K562 (cell line): ENCODE measurements around the gene AHNAK. TPM values are rescaled to one million over a fixed set of nuclear protein-coding genes. Genes with fewer than 3 reads are reported as not detected.

Experiments used
- ATAC-seq: fragments of 200-7000 bp; cut with Tn5 transposase; 3 replicates; pipeline ENCODE4 v1.9.1; 2020; ENCODE audit warnings: moderate library complexity
- BruUV-seq: library from RNA; stranded (reverse); fragments of 400-500 nt; replicated peaks from 2 replicates; lab custom pipeline; 2021; lab: Mats Ljungman, UMichigan
- CTCF ChIA-PET: fragments of 300-600 bp; formaldehyde crosslinking; extraction: SDS; loops from one replicate; lab custom pipeline; 2021; ENCODE audit warnings: low intra/inter-chr PET ratio; lab: Yijun Ruan, JAX
- POLR2A ChIA-PET: fragments of 300-600, 350-650 bp; sonication (Branson Sonifier 250); formaldehyde crosslinking; extraction: SDS; loops from one replicate; lab custom pipeline; 2021; ENCODE audit warnings: antibody characterized with exemption, inconsistent platforms; lab: Yijun Ruan, JAX
- DNase-seq, 4 experiments: peaks; one replicate each; pipeline versions ENCODE4 v3.0.0 to v3.0.0-alpha.2; 2011 to 2018; ENCODE audit warnings: low spot score in 3 of 4, mixed read lengths in 3 of 4; ENCODE audit errors: extremely low read depth in 1 of 4
- FAIRE-seq: peaks from 2 replicates; lab custom pipeline; 2011; peaks lifted over from hg19 to GRCh38; lab: Jason Lieb, UNC
- H2AFZ ChIP-seq: 2 replicates; pipeline ENCODE4 v1.6.0; 2011; ENCODE audit warnings: low read depth, low read length, control low read depth, inconsistent platforms
- H3K27ac ChIP-seq: fragments of 200-600 bp; 3 replicates; pipeline ENCODE4 v1.8.0; 2011; ENCODE audit warnings: low read depth, mild to moderate bottlenecking, control low read depth, inconsistent platforms, low read length, moderate library complexity, mixed read lengths; ENCODE audit errors: extremely low read depth
- H3K27me3 ChIP-seq, 2 experiments: fragments of 300-600 bp in 1 of 2; 2 replicates in 1 of 2; 3 replicates in 1 of 2; pipeline versions ENCODE4 v1.6.0 to v1.8.0; 2011; ENCODE audit warnings: inconsistent platforms in 2 of 2, low read length in 2 of 2, mild to moderate bottlenecking in 1 of 2, mixed read lengths in 1 of 2, moderate library complexity in 1 of 2; ENCODE audit not compliant: control insufficient read depth in 2 of 2, insufficient read depth in 2 of 2
- H3K36me3 ChIP-seq: fragments of 300-600 bp; 3 replicates; pipeline ENCODE4 v1.8.0; 2011; ENCODE audit warnings: mild to moderate bottlenecking, low read length, inconsistent platforms; ENCODE audit not compliant: control insufficient read depth, insufficient read depth
- H3K4me1 ChIP-seq, 2 experiments: fragments of 200-600 bp in 1 of 2; replicated peaks in 1 of 2; 2 replicates in 1 of 2; 3 replicates in 1 of 2; pipeline versions ENCODE4 v1.5.1 to v1.8.0; 2011; ENCODE audit warnings: inconsistent platforms in 2 of 2, low read length in 2 of 2, mild to moderate bottlenecking in 1 of 2, mixed read lengths in 1 of 2, moderate library complexity in 1 of 2; ENCODE audit not compliant: control insufficient read depth in 2 of 2, insufficient read depth in 2 of 2
- H3K4me2 ChIP-seq: 2 replicates; pipeline ENCODE4 v1.6.1; 2011; ENCODE audit warnings: low read length, control low read depth, inconsistent platforms, mixed read lengths; ENCODE audit not compliant: insufficient read depth
- H3K4me3 ChIP-seq: fragments of 200-600 bp; sonication (generic), shearing (Covaris generic); 2 replicates; pipeline ENCODE4 v1.5.1; 2016; ENCODE audit warnings: control low read depth, inconsistent platforms
- H3K79me2 ChIP-seq: fragments of 200-600 bp; 3 replicates; pipeline ENCODE4 v1.8.0; 2011; ENCODE audit warnings: low read length, inconsistent platforms; ENCODE audit not compliant: control insufficient read depth, insufficient read depth
- H3K9ac ChIP-seq, 2 experiments: 2 replicates each; pipeline versions ENCODE4 v1.6.0 to v1.6.1; 2011; ENCODE audit warnings: low read depth in 2 of 2, low read length in 2 of 2, control low read depth in 1 of 2, inconsistent platforms in 1 of 2, mild to moderate bottlenecking in 1 of 2, mixed read lengths in 1 of 2; ENCODE audit not compliant: insufficient read depth in 1 of 2
- H3K9me1 ChIP-seq: one replicate; pipeline ENCODE4 v1.6.0; 2011; ENCODE audit warnings: inconsistent platforms, mild to moderate bottlenecking, low read length, moderate library complexity; ENCODE audit not compliant: control insufficient read depth, insufficient read depth
- H3K9me3 ChIP-seq: replicated peaks from 2 replicates; pipeline ENCODE4 v1.5.1; 2011; ENCODE audit warnings: low read depth, low read length, inconsistent platforms; ENCODE audit not compliant: control insufficient read depth, insufficient read depth
- H4K20me1 ChIP-seq: replicated peaks from 2 replicates; pipeline ENCODE4 v1.6.1; 2011; ENCODE audit warnings: low read length, inconsistent platforms, mixed read lengths; ENCODE audit not compliant: control insufficient read depth, insufficient read depth
- CHD4 ChIP-seq: fragments of 200-600 bp; sonication (generic); IDR thresholded peaks from 3 replicates; pipeline ENCODE4 v1.6.1; 2012; ENCODE audit warnings: low read depth, mild to moderate bottlenecking, mixed read lengths, low read length, inconsistent platforms; ENCODE audit not compliant: insufficient read depth, insufficient replicate concordance, poor library complexity, severe bottlenecking
- ETV5 ChIP-seq: sonication (generic); formaldehyde crosslinking; IDR thresholded peaks from 2 replicates; pipeline ENCODE4 v1.4.0; 2020; ENCODE audit warnings: low read depth, mild to moderate bottlenecking, missing genetic modification reagents
- MLX ChIP-seq, 2 experiments: fragments of 450-650 bp in 1 of 2; sonication (generic) in 1 of 2; formaldehyde crosslinking; conservative IDR thresholded peaks; 2 replicates each; pipeline versions ENCODE4 v1.4.0 to v1.8.1; 2020 to 2022; ENCODE audit warnings: mild to moderate bottlenecking in 1 of 2, missing genetic modification reagents in 1 of 2
- NONO ChIP-seq, 2 experiments: fragments of 200-400 bp in 1 of 2; fragments of 450-650 bp in 1 of 2; formaldehyde crosslinking in 1 of 2; IDR thresholded peaks; 2 replicates each; pipeline ENCODE4 v1.6.1; 2017; ENCODE audit warnings: low read depth in 2 of 2, mild to moderate bottlenecking in 2 of 2, moderate library complexity in 2 of 2, low read length in 1 of 2
- NR1H2 ChIP-seq: sonication (generic); formaldehyde crosslinking; IDR thresholded peaks from 2 replicates; pipeline ENCODE4 v1.4.0; 2020; ENCODE audit warnings: mild to moderate bottlenecking, missing genetic modification reagents
- NR2C1 ChIP-seq, 2 experiments: fragments of 450-650 bp; IDR thresholded peaks; 2 replicates each; pipeline ENCODE4 v1.6.1; 2017; ENCODE audit warnings: mild to moderate bottlenecking in 2 of 2, antibody characterized with exemption in 1 of 2, inconsistent platforms in 1 of 2, missing compliant biosample characterization in 1 of 2, missing genetic modification characterization in 1 of 2
- PHF8 ChIP-seq: fragments of 200-600 bp; sonication (generic); IDR thresholded peaks from 2 replicates; pipeline ENCODE4 v1.6.1; 2012; ENCODE audit warnings: mixed run types, mild to moderate bottlenecking, inconsistent platforms, low read length, moderate library complexity, borderline replicate concordance
- POLR2AphosphoS5 ChIP-seq: IDR thresholded peaks from 2 replicates; pipeline ENCODE4 v1.6.1; 2011; ENCODE audit warnings: mild to moderate bottlenecking, low read depth, low read length, moderate library complexity; ENCODE audit not compliant: control insufficient read depth, insufficient read depth
- POLR3A ChIP-seq: IDR thresholded peaks from 2 replicates; pipeline ENCODE4 v1.6.1; 2011; ENCODE audit warnings: borderline replicate concordance, mild to moderate bottlenecking, moderate library complexity; ENCODE audit not compliant: insufficient read length, insufficient read depth; ENCODE audit errors: extremely low read depth
- RBM17 ChIP-seq: fragments of 200-400 bp; formaldehyde crosslinking; IDR thresholded peaks from 2 replicates; pipeline ENCODE4 v1.6.1; 2017; ENCODE audit warnings: low read depth, mild to moderate bottlenecking, low read length, borderline replicate concordance
- SP2 ChIP-seq: IDR thresholded peaks from 2 replicates; pipeline ENCODE4 v1.6.1; 2011; ENCODE audit warnings: mild to moderate bottlenecking, low read depth, low read length, moderate library complexity; ENCODE audit not compliant: poor library complexity, severe bottlenecking; ENCODE audit errors: extremely low read depth
- TSHZ1 ChIP-seq: fragments of 250-450 bp; sonication (Bioruptor Pico); IDR thresholded peaks from 2 replicates; pipeline ENCODE4 v1.4.0; 2020; ENCODE audit warnings: mild to moderate bottlenecking, moderate library complexity
- ZNF77 ChIP-seq: fragments of 250-450 bp; sonication (Bioruptor Pico); IDR thresholded peaks from 2 replicates; pipeline ENCODE4 v1.5.0; 2020
- WGBS: fragments of 100-300 bp; shearing (Covaris generic); methylation state at CpG from one replicate; pipeline ENCODE4 v1.1.6; 2016; ENCODE audit warnings: low coverage, mixed read lengths; ENCODE audit not compliant: insufficient coverage; ENCODE audit errors: missing lambda C conversion rate; 5-methylcytosine and 5-hydroxymethylcytosine counted together
- in situ Hi-C: fragments of 300-500 bp; cut with MboI; formaldehyde crosslinking; loops from 4 replicates; pipeline ENCODE4 v1.15.0; 2018; ENCODE audit warnings: inconsistent platforms, mixed read lengths
- intact Hi-C: fragments of 100-400 bp; cut with micrococcal nuclease; formaldehyde crosslinking; loops from 2 replicates; pipeline ENCODE4 v1.14.2; 2022
- polyA plus RNA-seq, 8 experiments: library from polyadenylated mRNA; depleted of rRNA in 4 of 8; stranded (reverse) in 5 of 8; unstranded in 3 of 8; fragments of >200 nt; fragmentation: Nextera tagmentation in 2 of 8; fragmentation: Illumina TruSeq in 1 of 8; extraction: Ambion mirVana in 2 of 8; extraction: Trizol in 1 of 8; gene quantifications; 2 replicates each; pipeline versions ENCODE4 v1.2.1 to v1.2.3, GENCODE V29; 2011 to 2014; ENCODE audit warnings: inconsistent platforms in 1 of 8, missing spikeins in 1 of 8
- total RNA-seq, 7 experiments: library from RNA; depleted of rRNA in 6 of 7; stranded (reverse); fragments of >200 nt in 6 of 7; fragmentation: Illumina TruSeq in 2 of 7; extraction: Trizol in 2 of 7; gene quantifications; 2 replicates each; pipeline versions ENCODE4 v1.2.1 to v1.2.3, GENCODE V29; 2011 to 2021; ENCODE audit warnings: low replicate concordance in 1 of 7

The AHNAK gene
- total and polyA plus RNA-seq, 9 of the 15 experiments (the other 6 are each of a cell fraction or from before 2014, with no cell fraction given): 1.5 to 89.7 (median 45.0) TPM

- Histone ChIP-seq H3K79me2 (peaks cover 52% of the 10 kb centered on the region), H3K9ac (peak within 1 kb of the TSS; percentile 86 to 95), H3K9me1 (no peaks in the 10 kb centered on the region), H3K27ac (peak within 1 kb of the TSS; percentile 90), H4K20me1 (no peaks in the 10 kb centered on the region), H3K4me1 (peaks cover 24 to 25% of the 10 kb centered on the region in 2 experiments), H3K27me3 (no peaks in the 10 kb centered on the region), H3K4me2 (peak within 1 kb of the TSS; percentile 98), H3K36me3 (peaks cover 69% of the 10 kb centered on the region), H2AFZ (peak within 1 kb of the TSS; percentile 89), H3K4me3 (peak within 1 kb of the TSS; percentile 63), H3K9me3 (no peaks in the 10 kb centered on the region)
- FAIRE-seq (peak; percentile 100), ATAC-seq (peak; percentile 91), DNase-seq (peak; percentile 81 to 99 (median 86))
- under 1% methylated on average over 58 of the region's 58 CpGs for WGBS
- intact Hi-C loops (loop anchor here (2.0 to 10.0 kb wide), 5 partner anchors 101 to 293 kb away; partner anchors contain the start of genes HNRNPUL2, SLC3A2 and TTC9C), in situ Hi-C loops (no loop called here)
- POLR2A ChIA-PET: interaction anchor here (0.5 to 2.9 kb wide), 49 partner anchors 9 to 1229 kb away, joined by 3 to 45 read pairs (median 5); partner anchors contain the start of genes AHNAK, B3GAT3, BSCL2 and C11orf98
- CTCF ChIA-PET: interaction anchor here (0.6 kb wide), 1 partner anchor 178 kb away, joined by 3 read pairs; no protein-coding TSS in a partner anchor
- TSS peak; percentile 99 for BruUV-seq
- TF ChIP-seq NR1H2 (CRISPR knock-in tag): no peak
- TF ChIP-seq ETV5 (CRISPR knock-in tag): peak; percentile 81
- peak in 1 of 2 experiments; percentile 84; a peak in 2 of 4 replicates for TF ChIP-seq NONO (IDR thresholded peaks at IDR 0.05; ENCODE audit: low read depth in 2 of 2, low read length in 1 of 2)
- peak; percentile 82 for TF ChIP-seq NR2C1 (IDR thresholded peaks at IDR 0.05)
- TF ChIP-seq NR2C1 (tag; IDR thresholded peaks at IDR 0.05): peak; percentile 83
- peak; percentile 90 for TF ChIP-seq POLR2AphosphoS5
- no peak for TF ChIP-seq SP2
- TF ChIP-seq RBM17: no peak
- TF ChIP-seq MLX (CRISPR knock-in tag; conservative IDR thresholded peaks at IDR 0.05): no peak
- TF ChIP-seq ZNF77 (CRISPR knock-in tag): no peak
- TF ChIP-seq TSHZ1 (CRISPR knock-in tag): no peak
- TF ChIP-seq POLR3A: no peak
- TF ChIP-seq PHF8: peak; percentile 64; the same call in 1 of the 2 replicates
- TF ChIP-seq CHD4: no peak
These were observed 45.0 kb upstream of the AHNAK start, which contains the start of gene TUT1 for GRCh38 chr11:62591448-62592145. TUT1 (minus strand) TSS chr11:62591523; CDS start chr11:62591485, 38 bp downstream.
